HEK293 (cell line): Measurements from ENCODE around the gene PPFIA4.

ENCODE experiments used
- GLIS1 ChIP-seq: fragments of 450-650 bp; formaldehyde crosslinking; IDR thresholded peaks from 2 replicates; pipeline ENCODE4 v1.5.1; 2016; ENCODE audit warnings: missing biosample characterization, missing genetic modification characterization
- ZBTB8A ChIP-seq: fragments of 450-650 bp; formaldehyde crosslinking; IDR thresholded peaks from 2 replicates; pipeline ENCODE4 v1.5.1; 2016; ENCODE audit warnings: missing biosample characterization, missing genetic modification characterization
- ZFHX2 ChIP-seq: fragments of 450-650 bp; formaldehyde crosslinking; conservative IDR thresholded peaks from 2 replicates; pipeline ENCODE4 v1.5.1; 2016; ENCODE audit warnings: missing biosample characterization, missing genetic modification characterization
- ZFP37 ChIP-seq: fragments of 450-650 bp; formaldehyde crosslinking; IDR thresholded peaks from 2 replicates; pipeline ENCODE4 v1.5.1; 2016; ENCODE audit warnings: missing biosample characterization, missing genetic modification characterization
- ZNF146 ChIP-seq: fragments of 450-650 bp; formaldehyde crosslinking; IDR thresholded peaks from 2 replicates; pipeline ENCODE4 v1.5.1; 2016; ENCODE audit warnings: missing biosample characterization, missing genetic modification characterization
- ZNF335 ChIP-seq: fragments of 450-650 bp; formaldehyde crosslinking; conservative IDR thresholded peaks from 2 replicates; pipeline ENCODE4 v1.5.1; 2016; ENCODE audit warnings: missing biosample characterization, missing genetic modification characterization
- ZNF350 ChIP-seq: fragments of 450-650 bp; formaldehyde crosslinking; IDR thresholded peaks from 2 replicates; pipeline ENCODE4 v1.5.0; 2017; ENCODE audit warnings: missing biosample characterization, mild to moderate bottlenecking, missing genetic modification characterization
- ZNF37A ChIP-seq: fragments of 450-650 bp; IDR thresholded peaks from 2 replicates; pipeline ENCODE4 v1.5.1; 2018; ENCODE audit warnings: missing biosample characterization, missing genetic modification characterization
- ZNF521 ChIP-seq: fragments of 450-650 bp; formaldehyde crosslinking; IDR thresholded peaks from 2 replicates; pipeline ENCODE4 v1.5.1; 2017; ENCODE audit warnings: missing biosample characterization, mild to moderate bottlenecking, missing genetic modification characterization
- ZNF549 ChIP-seq: fragments of 450-650 bp; IDR thresholded peaks from 2 replicates; pipeline ENCODE4 v1.5.1; 2018; ENCODE audit warnings: missing biosample characterization, missing genetic modification characterization, mild to moderate bottlenecking, inconsistent platforms, moderate library complexity
- ZNF571 ChIP-seq: fragments of 450-650 bp; formaldehyde crosslinking; IDR thresholded peaks from 2 replicates; pipeline ENCODE4 v1.5.0; 2017; ENCODE audit warnings: missing biosample characterization, missing genetic modification characterization
- ZNF596 ChIP-seq: fragments of 450-650 bp; IDR thresholded peaks from 2 replicates; pipeline ENCODE4 v1.5.0; 2018; ENCODE audit warnings: missing biosample characterization, mild to moderate bottlenecking, missing genetic modification characterization, moderate library complexity
- ZNF610 ChIP-seq: fragments of 450-650 bp; formaldehyde crosslinking; IDR thresholded peaks from 2 replicates; pipeline ENCODE4 v1.5.1; 2016; ENCODE audit warnings: missing biosample characterization, missing genetic modification characterization, borderline replicate concordance
- ZNF624 ChIP-seq: fragments of 450-650 bp; formaldehyde crosslinking; IDR thresholded peaks from 2 replicates; pipeline ENCODE4 v1.5.1; 2017; ENCODE audit warnings: missing biosample characterization, missing genetic modification characterization
- ZNF629 ChIP-seq: fragments of 450-650 bp; formaldehyde crosslinking; IDR thresholded peaks from 2 replicates; pipeline ENCODE4 v1.5.1; 2017; ENCODE audit warnings: missing biosample characterization, missing genetic modification characterization
- ZNF660 ChIP-seq: fragments of 450-650 bp; IDR thresholded peaks from 2 replicates; pipeline ENCODE4 v1.5.1; 2018; ENCODE audit warnings: missing biosample characterization, mild to moderate bottlenecking, missing genetic modification characterization
- ZNF664 ChIP-seq: fragments of 450-650 bp; formaldehyde crosslinking; IDR thresholded peaks from 2 replicates; pipeline ENCODE4 v1.5.1; 2016; ENCODE audit warnings: missing biosample characterization, missing genetic modification characterization
- ZNF777 ChIP-seq: fragments of 450-650 bp; formaldehyde crosslinking; IDR thresholded peaks from 2 replicates; pipeline ENCODE4 v1.5.1; 2017; ENCODE audit warnings: missing biosample characterization, missing genetic modification characterization, borderline replicate concordance
- ZNF792 ChIP-seq: fragments of 450-650 bp; formaldehyde crosslinking; IDR thresholded peaks from 2 replicates; pipeline ENCODE4 v1.5.1; 2016; ENCODE audit warnings: missing biosample characterization, missing genetic modification characterization
- TF ChIP-seq, protein P1 (sequence below): fragments of 450-650 bp; formaldehyde crosslinking; IDR thresholded peaks from 2 replicates; pipeline ENCODE4 v1.5.1; 2016; ENCODE audit warnings: missing biosample characterization, missing genetic modification characterization
- TF ChIP-seq, protein P2 (sequence below): fragments of 450-650 bp; formaldehyde crosslinking; IDR thresholded peaks from 2 replicates; pipeline ENCODE4 v1.5.1; 2016; ENCODE audit warnings: missing biosample characterization, missing genetic modification characterization
- TF ChIP-seq, protein P3 (sequence below): fragments of 450-650 bp; formaldehyde crosslinking; IDR thresholded peaks from 2 replicates; pipeline ENCODE4 v1.5.1; 2016; ENCODE audit warnings: missing biosample characterization, missing genetic modification characterization
- TF ChIP-seq, protein P4 (sequence below): IDR thresholded peaks from 2 replicates; pipeline ENCODE4 v1.6.1; 2011; ENCODE audit warnings: mild to moderate bottlenecking, low read depth, low read length, borderline replicate concordance
- TF ChIP-seq, protein P5 (sequence below): fragments of 450-650 bp; formaldehyde crosslinking; IDR thresholded peaks from 2 replicates; pipeline ENCODE4 v1.5.1; 2017; ENCODE audit warnings: missing biosample characterization, missing genetic modification characterization

The PPFIA4 gene

DNA sequence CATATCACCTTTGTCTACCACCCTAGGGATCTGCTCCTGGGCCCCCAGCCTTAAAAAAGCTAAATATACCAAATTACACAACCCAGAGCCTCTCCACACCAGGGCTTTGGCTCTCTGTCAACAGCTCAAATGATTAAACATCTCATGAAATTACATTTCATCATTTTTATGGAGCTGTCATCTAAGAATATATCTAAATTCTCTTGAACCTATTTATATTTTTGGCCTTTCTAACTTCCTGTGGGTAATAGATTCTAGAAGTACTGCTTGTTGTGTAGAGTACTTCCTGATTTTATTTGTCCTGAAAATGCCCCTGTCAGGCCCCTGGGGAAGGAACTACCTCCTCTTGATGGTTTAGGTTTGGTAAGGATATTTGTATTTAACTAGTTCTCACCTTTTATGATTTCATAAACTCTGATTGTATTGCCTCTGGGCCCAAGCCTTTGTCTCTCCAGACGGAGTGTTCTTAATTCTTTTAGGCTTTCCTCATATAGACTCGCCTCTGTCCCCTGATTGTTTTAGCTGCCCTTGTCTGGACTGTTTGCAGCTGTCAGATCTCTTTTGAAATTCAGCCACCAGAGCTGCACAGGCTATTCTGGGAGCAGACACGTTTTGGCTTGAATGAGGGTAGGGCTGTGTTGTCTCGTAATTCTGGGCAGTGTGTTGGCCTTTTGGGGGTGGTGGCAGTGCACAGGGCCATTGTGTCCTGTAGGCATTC is 42.9 kb downstream of the PPFIA4 start (continued):
- TF ChIP-seq, protein P1, sequence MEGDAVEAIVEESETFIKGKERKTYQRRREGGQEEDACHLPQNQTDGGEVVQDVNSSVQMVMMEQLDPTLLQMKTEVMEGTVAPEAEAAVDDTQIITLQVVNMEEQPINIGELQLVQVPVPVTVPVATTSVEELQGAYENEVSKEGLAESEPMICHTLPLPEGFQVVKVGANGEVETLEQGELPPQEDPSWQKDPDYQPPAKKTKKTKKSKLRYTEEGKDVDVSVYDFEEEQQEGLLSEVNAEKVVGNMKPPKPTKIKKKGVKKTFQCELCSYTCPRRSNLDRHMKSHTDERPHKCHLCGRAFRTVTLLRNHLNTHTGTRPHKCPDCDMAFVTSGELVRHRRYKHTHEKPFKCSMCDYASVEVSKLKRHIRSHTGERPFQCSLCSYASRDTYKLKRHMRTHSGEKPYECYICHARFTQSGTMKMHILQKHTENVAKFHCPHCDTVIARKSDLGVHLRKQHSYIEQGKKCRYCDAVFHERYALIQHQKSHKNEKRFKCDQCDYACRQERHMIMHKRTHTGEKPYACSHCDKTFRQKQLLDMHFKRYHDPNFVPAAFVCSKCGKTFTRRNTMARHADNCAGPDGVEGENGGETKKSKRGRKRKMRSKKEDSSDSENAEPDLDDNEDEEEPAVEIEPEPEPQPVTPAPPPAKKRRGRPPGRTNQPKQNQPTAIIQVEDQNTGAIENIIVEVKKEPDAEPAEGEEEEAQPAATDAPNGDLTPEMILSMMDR (tag by site-specific recombination) = no peak
- no peak for TF ChIP-seq ZBTB8A (tag by site-specific recombination)
- TF ChIP-seq ZNF37A (tag by site-specific recombination) = no peak
- no peak for TF ChIP-seq ZNF521
- no peak for TF ChIP-seq ZNF146 (tag by site-specific recombination)
- TF ChIP-seq ZNF610 (tag by site-specific recombination) = no peak
- no peak for TF ChIP-seq ZNF596 (tag by site-specific recombination)
- no peak for TF ChIP-seq ZNF350
- TF ChIP-seq ZFHX2 (tag by site-specific recombination) = no peak
- no peak for TF ChIP-seq ZNF624
- no peak for TF ChIP-seq ZNF792 (tag by site-specific recombination)
- TF ChIP-seq ZNF777 = no peak
- TF ChIP-seq ZFP37 (tag by site-specific recombination) = no peak
- TF ChIP-seq, protein P2, sequence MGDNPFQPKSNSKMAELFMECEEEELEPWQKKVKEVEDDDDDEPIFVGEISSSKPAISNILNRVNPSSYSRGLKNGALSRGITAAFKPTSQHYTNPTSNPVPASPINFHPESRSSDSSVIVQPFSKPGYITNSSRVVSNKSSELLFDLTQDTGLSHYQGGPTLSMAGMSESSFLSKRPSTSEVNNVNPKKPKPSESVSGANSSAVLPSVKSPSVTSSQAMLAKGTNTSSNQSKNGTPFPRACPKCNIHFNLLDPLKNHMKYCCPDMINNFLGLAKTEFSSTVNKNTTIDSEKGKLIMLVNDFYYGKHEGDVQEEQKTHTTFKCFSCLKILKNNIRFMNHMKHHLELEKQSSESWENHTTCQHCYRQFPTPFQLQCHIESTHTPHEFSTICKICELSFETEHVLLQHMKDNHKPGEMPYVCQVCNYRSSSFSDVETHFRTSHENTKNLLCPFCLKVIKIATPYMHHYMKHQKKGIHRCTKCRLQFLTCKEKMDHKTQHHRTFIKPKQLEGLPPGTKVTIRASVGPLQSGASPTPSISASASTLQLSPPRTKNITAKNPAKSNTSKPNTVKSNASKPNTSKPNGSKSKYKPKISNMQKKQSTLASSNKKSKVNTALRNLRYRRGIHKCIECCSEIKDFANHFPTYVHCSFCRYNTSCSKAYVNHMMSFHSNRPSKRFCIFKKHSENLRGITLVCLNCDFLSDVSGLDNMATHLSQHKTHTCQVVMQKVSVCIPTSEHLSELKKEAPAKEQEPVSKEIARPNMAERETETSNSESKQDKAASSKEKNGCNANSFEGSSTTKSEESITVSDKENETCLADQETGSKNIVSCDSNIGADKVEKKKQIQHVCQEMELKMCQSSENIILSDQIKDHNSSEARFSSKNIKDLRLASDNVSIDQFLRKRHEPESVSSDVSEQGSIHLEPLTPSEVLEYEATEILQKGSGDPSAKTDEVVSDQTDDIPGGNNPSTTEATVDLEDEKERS = no peak
- TF ChIP-seq ZNF571 (tag by site-specific recombination) = no peak
- TF ChIP-seq, protein P3, sequence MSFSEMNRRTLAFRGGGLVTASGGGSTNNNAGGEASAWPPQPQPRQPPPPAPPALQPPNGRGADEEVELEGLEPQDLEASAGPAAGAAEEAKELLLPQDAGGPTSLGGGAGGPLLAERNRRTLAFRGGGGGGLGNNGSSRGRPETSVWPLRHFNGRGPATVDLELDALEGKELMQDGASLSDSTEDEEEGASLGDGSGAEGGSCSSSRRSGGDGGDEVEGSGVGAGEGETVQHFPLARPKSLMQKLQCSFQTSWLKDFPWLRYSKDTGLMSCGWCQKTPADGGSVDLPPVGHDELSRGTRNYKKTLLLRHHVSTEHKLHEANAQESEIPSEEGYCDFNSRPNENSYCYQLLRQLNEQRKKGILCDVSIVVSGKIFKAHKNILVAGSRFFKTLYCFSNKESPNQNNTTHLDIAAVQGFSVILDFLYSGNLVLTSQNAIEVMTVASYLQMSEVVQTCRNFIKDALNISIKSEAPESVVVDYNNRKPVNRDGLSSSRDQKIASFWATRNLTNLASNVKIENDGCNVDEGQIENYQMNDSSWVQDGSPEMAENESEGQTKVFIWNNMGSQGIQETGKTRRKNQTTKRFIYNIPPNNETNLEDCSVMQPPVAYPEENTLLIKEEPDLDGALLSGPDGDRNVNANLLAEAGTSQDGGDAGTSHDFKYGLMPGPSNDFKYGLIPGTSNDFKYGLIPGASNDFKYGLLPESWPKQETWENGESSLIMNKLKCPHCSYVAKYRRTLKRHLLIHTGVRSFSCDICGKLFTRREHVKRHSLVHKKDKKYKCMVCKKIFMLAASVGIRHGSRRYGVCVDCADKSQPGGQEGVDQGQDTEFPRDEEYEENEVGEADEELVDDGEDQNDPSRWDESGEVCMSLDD (tag by site-specific recombination) = no peak
- TF ChIP-seq ZNF335 (tag by site-specific recombination) = 0 out of 2 replicates have a peak, but pooled peaks have one; percentile 21
- TF ChIP-seq, protein P4, sequence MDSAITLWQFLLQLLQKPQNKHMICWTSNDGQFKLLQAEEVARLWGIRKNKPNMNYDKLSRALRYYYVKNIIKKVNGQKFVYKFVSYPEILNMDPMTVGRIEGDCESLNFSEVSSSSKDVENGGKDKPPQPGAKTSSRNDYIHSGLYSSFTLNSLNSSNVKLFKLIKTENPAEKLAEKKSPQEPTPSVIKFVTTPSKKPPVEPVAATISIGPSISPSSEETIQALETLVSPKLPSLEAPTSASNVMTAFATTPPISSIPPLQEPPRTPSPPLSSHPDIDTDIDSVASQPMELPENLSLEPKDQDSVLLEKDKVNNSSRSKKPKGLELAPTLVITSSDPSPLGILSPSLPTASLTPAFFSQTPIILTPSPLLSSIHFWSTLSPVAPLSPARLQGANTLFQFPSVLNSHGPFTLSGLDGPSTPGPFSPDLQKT = no peak
- no peak for TF ChIP-seq ZNF664 (tag by site-specific recombination)
- TF ChIP-seq GLIS1 (tag by site-specific recombination) = no peak
- TF ChIP-seq, protein P5, sequence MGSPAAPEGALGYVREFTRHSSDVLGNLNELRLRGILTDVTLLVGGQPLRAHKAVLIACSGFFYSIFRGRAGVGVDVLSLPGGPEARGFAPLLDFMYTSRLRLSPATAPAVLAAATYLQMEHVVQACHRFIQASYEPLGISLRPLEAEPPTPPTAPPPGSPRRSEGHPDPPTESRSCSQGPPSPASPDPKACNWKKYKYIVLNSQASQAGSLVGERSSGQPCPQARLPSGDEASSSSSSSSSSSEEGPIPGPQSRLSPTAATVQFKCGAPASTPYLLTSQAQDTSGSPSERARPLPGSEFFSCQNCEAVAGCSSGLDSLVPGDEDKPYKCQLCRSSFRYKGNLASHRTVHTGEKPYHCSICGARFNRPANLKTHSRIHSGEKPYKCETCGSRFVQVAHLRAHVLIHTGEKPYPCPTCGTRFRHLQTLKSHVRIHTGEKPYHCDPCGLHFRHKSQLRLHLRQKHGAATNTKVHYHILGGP (tag by site-specific recombination) = no peak
- TF ChIP-seq ZNF660 (tag by site-specific recombination) = 0 out of 2 replicates have a peak, but pooled peaks have one; percentile 58
- TF ChIP-seq ZNF549 (tag by site-specific recombination) = no peak
- no peak for TF ChIP-seq ZNF629 (tag by site-specific recombination)
